Measurements from ENCODE around the gene ROR1.

DNA sequence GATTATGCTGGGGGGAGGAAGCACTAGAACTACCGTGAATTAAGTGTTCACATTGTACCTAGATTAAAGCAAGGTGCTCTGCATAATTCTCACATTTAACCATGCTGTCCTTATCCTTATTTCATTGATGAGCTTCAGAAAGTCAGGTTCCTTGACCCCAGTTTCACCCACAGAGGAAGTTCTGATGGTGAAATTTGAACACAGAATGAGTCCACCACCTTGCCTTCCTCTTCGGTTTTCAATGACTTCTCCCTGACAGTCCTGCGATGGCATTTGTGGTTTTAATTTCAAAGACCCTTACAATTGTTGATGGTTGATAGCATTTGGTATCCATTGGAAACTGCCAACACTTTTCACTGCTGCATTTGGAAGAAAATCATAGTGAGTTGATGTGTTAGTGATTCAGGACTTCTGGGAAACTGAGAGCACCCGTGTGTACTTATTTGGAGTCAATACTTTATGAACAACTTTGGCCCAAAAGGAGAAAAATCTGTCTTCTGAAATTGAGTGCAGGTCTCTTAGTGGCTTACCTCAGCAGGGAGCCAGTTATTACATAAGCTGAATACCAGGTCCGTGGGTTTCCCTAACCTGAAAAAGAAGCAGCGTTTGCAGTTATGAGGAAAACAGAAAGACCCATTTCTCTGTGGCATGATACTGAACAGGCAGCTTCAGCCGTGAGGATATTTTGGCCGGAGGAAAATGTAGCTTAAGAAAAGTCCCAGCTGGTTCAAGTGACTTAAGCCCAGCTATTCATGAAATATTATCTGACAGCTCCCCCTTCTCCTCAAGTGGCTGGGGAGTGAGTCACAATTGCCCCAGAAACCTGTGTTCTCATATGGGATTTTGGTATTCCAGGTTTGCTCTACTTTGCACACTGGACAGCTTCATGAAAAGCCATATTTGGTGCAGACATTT lies 47.5 kb downstream of the ROR1 start:
- TF ChIP-seq, protein P1, sequence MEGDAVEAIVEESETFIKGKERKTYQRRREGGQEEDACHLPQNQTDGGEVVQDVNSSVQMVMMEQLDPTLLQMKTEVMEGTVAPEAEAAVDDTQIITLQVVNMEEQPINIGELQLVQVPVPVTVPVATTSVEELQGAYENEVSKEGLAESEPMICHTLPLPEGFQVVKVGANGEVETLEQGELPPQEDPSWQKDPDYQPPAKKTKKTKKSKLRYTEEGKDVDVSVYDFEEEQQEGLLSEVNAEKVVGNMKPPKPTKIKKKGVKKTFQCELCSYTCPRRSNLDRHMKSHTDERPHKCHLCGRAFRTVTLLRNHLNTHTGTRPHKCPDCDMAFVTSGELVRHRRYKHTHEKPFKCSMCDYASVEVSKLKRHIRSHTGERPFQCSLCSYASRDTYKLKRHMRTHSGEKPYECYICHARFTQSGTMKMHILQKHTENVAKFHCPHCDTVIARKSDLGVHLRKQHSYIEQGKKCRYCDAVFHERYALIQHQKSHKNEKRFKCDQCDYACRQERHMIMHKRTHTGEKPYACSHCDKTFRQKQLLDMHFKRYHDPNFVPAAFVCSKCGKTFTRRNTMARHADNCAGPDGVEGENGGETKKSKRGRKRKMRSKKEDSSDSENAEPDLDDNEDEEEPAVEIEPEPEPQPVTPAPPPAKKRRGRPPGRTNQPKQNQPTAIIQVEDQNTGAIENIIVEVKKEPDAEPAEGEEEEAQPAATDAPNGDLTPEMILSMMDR (IDR thresholded peaks at IDR 0.05) = no peak
- TF ChIP-seq POLR2A (IDR thresholded peaks at IDR 0.05) = no peak

All from thyroid gland (tissue), 4 donors.